Measurements from ENCODE around the gene WDCP.
"Not testable (repeated sequence)": the region's sequence is repeated elsewhere in the genome, so short reads cannot be mapped to it uniquely, and the experiment has no call there.

Gene WDCP

GRCh38 chr2:24021122-24021998, 25.8 kb downstream of the WDCP start:
- DNase-seq: peak; percentile 44

GRCh38 chr2:24020244-24020643, 26.9 kb downstream of the WDCP start:
- no peak for DNase-seq

- no peak for DNase-seq
Observed at GRCh38 chr2:24019729-24020128, 27.5 kb downstream of the WDCP start.

GRCh38 chr2:24018241-24018640, 28.9 kb downstream of the WDCP start:
- no peak for DNase-seq

GRCh38 chr2:24017711-24018110, 29.5 kb downstream of the WDCP start:
- DNase-seq: no peak

- no peak for DNase-seq
Observed at GRCh38 chr2:24016853-24017703, 30.1 kb downstream of the WDCP start.

GRCh38 chr2:24016376-24016761, 30.8 kb downstream of the WDCP start:
- DNase-seq: no peak

GRCh38 chr2:24015562-24016375, 31.4 kb downstream of the WDCP start:
- DNase-seq: no peak

- not testable (repeated sequence) for DNase-seq
Observed at GRCh38 chr2:24014902-24015301, 32.3 kb downstream of the WDCP start.

- DNase-seq: no peak
Observed at GRCh38 chr2:24012521-24013188, 34.5 kb downstream of the WDCP start.

GRCh38 chr2:24011250-24012104, 35.7 kb downstream of the WDCP start:
- no peak for DNase-seq

GRCh38 chr2:24010477-24011249, 36.5 kb downstream of the WDCP start:
- no peak for DNase-seq

- no peak for DNase-seq
Observed at GRCh38 chr2:24009680-24010476, 37.3 kb downstream of the WDCP start, which contains the start of gene MFSD2B. TSS of gene MFSD2B (plus strand) at chr2:24010085. CDS start at chr2:24010097, 12 bp downstream.

- no peak for DNase-seq
Observed at GRCh38 chr2:24009367-24009679, 37.9 kb downstream of the WDCP start.

GRCh38 chr2:24008672-24009366, 38.4 kb downstream of the WDCP start:
- DNase-seq: no peak

GRCh38 chr2:24007693-24008092, 39.5 kb downstream of the WDCP start:
- DNase-seq: no peak

GRCh38 chr2:23994567-23994966, 52.6 kb downstream of the WDCP start:
- no peak for DNase-seq

- DNase-seq: no peak
Observed at GRCh38 chr2:23993736-23994269, 53.4 kb downstream of the WDCP start.

- DNase-seq: no peak
Observed at GRCh38 chr2:23992931-23993330, 54.3 kb downstream of the WDCP start.
